Jurkat, Clone E6-1 (cell line): Measurements from ENCODE around the gene POP7.
A peak's percentile ranks its signal among the peaks of the same experiment; 100 is the strongest.
"Not testable (repeated sequence)": the region's sequence is repeated elsewhere in the genome, so short reads cannot be mapped to it uniquely, and the experiment has no call there.

Experiments
- DNase-seq: peaks from one replicate; pipeline ENCODE4 v3.0.0-alpha.2; 2011; ENCODE audit warnings: low read depth, low spot score
- H3K4me3 ChIP-seq: 2 replicates; pipeline ENCODE4 v1.5.1; 2011; ENCODE audit warnings: mild to moderate bottlenecking, low read length, control low read depth, moderate library complexity

The POP7 gene

DNA sequence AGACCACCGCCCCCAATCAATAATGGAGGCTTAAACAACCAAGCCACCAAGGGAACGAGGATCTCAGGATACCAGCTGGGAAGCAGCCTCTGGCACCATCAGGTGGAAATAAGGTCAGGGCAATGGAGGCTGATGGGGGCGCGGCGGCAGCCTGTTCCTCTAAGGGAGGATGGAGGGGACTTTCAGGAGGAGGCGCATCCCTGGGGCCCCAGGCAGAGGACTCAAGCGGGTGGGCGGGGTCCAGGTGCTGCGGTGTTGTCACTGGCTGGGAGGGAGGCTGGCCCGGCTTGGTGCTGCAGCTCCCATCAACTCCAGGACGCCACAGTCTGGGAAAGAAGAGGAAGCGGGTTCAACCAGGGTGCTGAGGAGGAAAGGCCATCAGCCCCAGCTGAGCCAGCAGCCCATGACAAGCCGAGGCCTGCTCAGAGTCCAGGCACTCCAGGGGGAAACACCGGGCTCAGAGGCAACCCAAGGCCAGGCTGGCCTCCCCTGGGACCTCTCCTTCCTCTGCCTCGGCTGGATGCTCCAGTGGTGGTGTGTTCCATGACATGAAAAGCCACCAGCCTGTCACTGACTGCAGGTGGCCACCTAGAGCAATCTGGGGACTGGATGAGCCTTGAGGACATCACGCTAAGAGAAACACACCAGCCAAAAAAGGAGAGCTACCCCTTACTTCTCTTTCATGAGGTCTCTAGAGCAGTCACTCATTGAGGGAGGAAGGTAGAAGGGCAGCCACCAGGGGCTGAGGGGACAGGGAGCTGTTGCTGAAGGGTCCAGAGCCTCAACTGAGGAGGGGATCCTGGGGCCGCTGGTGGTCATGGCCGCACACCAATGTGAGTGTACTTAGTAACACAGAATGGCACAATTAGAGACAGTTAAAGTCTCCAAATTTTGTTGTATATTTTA, 16.4 kb upstream of the POP7 start:
- no peak overlapping the region for H3K4me3 ChIP-seq
- DNase-seq, result no peak

DNA sequence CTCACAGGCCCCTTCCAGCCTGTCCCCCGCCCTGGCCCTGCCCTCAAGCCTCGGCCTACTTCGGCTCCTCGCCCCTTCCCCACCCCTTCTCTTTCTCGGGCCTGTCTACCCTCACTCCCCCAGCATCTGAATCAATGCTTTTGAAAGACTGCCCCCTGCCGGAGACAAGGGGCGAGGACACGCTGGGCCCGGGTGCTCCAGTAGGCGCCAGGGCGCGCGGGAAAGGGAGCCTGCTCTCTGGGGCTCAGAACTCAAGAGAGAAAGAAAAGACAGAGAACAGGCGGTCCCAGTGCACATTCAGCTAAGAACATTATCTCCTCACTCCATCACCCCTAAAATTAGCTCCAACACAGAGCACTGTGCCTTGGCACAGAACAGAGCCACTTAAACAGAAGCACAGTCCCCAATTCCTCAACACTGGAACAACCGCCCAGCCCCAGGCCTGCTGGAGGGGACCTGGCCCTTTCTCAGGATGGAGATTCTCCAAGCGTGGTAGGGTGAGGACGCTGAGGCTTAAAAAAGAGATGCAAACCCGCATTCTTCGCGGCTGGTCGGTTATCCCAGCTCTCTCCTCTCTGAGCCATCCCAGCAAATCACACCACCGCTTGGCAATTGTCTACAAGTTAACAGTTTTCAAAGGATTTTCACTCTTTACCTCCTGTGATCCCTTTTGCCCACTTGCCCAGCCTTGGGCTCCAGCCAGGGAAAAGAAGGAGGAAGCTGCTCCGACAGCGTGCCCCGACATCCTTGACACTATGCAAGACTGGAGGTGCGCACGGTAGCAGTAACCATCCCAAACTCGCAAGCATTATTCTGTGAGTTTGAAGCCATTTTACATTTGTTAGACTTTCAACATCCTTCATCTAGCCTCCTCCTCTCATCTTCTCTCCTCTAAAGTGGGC, 14.0 kb upstream of the POP7 start:
- peak; percentile 68 for DNase-seq
- peak overlapping the region; percentile 91 for H3K4me3 ChIP-seq

DNA sequence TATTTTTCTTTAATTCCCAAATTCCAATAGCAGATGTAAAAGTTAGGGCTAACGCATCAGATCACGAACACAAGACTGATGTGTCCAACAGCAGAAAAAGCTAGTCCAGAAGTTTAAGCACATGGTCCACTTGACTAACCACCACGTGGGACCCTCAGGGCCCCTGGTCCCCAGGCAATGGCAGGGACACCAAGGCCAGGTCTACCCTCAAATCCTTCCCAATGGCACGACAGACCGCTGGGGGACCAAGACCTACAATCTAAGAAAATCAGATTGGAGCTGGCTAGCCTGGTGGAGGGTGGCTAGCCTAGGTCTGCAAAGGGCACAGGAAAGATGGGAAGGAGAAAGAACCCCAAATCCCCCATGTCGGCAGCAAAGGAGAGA, 13.4 kb upstream of the POP7 start:
- no peak for DNase-seq

DNA sequence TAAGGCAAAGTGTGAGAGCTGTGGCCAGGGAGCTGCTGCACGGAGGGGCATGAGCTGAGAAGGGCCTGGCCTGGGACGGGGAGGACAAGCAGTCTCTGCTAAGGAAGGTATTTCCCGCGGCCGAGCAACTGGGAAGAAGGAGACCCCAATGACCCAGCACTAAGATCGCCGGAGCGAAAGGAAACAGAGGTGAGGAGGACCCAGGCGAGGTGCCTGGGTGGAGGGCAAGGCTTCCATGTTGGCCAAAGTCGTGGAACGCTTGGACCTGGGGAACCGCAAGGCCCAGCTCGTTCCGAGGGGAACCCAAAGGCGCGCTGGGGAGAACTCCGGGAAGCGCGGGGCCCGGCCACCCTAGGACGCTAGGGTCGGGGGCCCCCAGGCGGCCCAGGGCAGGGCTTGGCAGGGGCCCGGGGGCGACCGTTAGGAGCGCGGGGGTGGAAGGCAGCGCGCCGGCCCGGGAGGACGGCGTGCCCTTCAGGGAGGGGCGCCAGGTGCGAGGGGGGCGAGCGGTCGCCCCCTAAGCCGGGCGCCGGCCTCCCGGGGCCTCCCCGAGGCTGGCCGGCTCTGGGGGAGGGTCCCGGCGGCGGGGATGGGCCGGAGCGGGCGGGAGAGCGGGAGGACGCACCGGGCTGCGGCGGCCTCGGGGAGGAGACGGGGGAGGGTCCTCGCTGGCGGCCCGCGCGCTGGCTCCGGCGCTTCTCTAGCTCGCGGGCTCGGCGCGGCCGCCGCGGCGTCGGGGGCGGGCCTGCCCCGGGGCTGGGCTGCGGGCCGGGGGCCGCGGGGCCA, 12.4 kb upstream of the POP7 start:
- no peak for DNase-seq
- H3K4me3 ChIP-seq, result peak overlapping the region; percentile 91

More for the DNA sequence above, 13.4 kb upstream of the POP7 start:
- peak overlapping the region; percentile 91 for H3K4me3 ChIP-seq

DNA sequence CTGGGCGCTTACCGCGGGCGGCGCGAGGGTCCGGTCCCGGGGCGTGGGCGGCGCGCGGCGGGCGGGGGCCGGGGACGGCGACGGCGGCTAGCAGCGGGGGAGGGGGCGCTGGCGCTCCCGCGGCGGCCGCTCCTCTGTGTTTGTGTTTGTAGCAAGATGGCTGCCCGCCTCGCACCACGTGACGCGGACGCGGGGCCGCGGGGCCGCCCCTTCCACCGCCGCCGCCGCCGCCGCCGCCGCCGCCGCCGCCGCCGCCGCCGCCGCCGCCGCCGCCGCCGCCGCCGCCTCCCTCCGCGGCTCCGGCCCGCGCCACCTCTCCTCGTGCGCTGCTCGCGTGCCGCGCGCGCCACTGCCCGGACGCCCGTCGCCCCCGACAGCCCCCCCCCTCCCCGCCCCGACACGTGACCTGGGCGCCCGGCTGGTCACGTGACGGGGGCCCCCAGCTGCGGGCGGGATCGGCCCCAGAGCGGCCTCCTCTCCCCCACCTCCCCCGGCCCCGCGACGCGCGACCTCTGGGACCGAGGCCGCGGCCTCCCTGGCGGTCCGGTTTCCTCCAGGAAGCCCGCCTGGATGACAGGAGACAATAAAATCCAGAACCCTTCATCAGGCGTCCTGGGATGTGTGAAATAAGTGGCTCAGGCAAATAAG, 11.7 kb upstream of the POP7 start, which contains the start of gene GIGYF1:
Gene GIGYF1, minus strand, starts transcription at position 153 of the 648 bp plus-strand sequence. CDS start 6,012 bp downstream, outside the sequence.
- H3K4me3 ChIP-seq, result peak within 1 kb of the TSS; percentile 91
- no peak for DNase-seq

DNA sequence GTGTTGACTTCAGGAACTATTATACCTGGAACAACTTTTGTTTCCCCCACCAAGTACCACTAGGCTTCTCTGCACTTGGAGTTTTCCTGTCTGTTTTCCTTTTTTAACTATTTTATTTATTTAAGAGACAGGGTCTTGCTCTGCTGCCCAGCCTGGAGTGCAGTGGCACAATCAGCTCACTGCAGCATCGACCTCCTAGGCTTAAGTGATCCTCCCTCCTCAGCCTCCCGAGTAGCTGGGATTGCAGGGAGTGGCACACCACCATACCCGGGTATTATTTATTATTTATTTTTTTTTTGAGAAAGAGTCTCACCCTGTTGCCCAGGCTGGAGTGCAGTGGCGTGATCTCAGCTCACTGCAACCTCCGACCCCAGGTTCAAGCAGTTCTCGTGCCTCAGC, 9.8 kb upstream of the POP7 start:
- H3K4me3 ChIP-seq, result no peak overlapping the region

DNA sequence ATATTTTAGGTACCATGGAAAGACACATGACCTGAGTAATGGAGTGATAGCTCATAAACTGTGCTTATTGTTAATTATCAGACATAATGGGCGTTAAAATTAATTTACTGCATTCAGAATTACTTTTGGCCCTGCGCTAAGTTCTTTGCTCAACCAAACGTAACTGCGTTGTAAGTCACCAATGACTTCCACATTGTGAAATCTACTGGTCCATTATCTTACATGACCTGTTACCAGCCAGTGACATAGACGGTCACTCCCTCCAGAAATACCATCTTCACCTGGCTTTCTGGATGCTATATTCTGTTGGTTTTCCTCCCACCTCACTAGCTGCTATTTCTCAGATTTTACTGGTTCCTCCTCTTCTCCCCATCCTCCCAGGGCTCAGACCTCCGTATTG, 6.9 kb upstream of the POP7 start:
- H3K4me3 ChIP-seq, result no peak overlapping the region

More for the DNA sequence above, 9.8 kb upstream of the POP7 start:
- DNase-seq, result no peak

DNA sequence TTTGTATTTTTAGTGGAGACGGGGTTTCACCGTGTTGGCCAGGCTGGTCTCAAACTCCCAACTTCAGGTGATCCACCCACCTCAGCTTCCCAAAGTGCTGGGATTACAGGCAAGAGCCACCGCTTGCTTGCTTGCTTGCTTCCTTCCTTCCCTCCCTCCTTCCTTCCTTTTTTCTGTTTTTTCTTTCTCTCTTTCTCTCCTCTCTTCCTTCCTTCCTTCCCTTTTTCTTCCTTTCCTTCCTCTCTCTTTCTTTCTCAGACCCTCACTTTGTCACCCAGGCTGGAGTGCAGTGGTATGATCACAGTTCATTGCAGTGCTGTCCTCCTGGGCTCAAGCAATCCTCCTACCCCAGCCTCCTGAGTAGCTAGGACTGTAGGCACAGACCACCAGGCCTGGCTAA, 4.8 kb upstream of the POP7 start:
- not testable (repeated sequence) for H3K4me3 ChIP-seq, DNase-seq

More for the DNA sequence above, 6.9 kb upstream of the POP7 start:
- DNase-seq, result no peak

DNA sequence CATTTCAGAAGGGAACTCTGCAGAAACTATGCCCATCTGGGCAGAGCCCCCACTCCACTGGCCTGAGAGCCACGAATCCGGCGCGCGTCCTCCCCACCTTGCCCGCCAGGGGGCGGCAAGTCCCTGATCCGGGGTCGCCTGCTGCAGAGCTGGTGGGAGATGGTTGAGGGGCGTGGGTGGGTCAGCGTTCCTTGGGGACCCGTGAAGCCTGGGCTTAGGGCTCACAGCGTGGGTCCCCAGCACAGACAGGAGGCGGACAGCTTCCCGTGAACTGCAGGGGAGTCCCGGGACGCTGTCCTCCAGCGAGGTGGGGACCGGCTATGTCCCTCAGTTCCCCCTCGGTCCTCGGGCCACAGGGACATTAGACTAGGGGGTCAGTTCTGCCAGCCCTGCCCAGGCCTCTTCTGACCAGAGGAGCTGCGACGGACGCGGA, 585 bp upstream of the POP7 start:
- peak overlapping the region; percentile 95 for H3K4me3 ChIP-seq

DNA sequence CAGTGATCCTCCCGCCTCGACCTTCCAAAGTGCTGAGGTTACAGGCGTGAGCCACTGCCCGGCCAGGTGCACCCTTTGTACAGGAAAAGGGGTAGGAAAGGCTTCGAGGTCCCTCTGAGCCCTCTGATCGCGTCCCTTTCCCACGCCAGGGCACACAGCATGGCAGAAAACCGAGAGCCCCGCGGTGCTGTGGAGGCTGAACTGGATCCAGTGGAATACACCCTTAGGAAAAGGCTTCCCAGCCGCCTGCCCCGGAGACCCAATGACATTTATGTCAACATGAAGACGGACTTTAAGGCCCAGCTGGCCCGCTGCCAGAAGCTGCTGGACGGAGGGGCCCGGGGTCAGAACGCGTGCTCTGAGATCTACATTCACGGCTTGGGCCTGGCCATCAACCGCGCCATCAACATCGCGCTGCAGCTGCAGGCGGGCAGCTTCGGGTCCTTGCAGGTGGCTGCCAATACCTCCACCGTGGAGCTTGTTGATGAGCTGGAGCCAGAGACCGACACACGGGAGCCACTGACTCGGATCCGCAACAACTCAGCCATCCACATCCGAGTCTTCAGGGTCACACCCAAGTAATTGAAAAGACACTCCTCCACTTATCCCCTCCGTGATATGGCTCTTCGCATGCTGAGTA, 871 bp downstream of the POP7 start:
- peak overlapping the region; percentile 95 for H3K4me3 ChIP-seq
- DNase-seq, result no peak

More for the DNA sequence above, 585 bp upstream of the POP7 start:
- peak; percentile 44 for DNase-seq

DNA sequence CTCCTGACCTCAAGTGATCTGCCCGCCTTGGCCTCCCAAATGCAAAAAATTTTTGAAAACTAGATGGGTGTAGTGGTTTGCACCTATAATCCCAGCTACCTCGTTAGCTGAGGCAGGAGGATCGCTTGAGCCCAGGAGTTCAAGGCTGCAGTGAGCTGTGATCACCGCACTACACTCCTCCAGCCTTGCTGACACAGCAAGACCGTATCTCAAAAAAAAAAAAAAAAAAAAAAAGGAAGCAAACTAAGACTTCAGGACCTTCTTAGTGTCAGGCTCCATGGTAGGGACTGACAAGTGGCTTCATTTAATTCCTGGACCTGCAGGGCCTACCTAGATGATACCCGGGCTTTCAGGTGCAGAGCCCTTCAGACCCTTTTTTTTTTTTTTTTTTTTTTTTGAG, 2.5 kb downstream of the POP7 start:
- no peak for DNase-seq
- H3K4me3 ChIP-seq, result no peak overlapping the region

DNA sequence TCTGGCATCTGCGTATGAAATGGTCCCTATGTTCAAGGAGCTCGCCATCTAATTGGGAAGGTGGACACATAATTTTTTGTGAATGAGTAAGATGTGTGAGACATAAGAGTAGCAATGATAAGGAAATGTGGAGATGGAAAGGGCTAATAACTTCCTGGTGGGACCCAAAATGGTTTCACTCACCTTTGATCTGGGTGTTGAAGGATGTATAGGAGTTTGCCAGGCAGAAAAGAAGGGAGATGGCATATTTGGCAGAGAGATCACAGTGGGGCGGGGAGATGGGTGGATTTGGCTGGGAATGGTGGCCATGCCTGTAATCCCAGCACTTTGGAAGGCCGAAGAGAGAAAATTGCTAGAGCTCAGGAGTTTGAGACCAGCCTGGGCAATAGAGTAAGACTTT, 4.5 kb downstream of the POP7 start:
- DNase-seq, result no peak
- H3K4me3 ChIP-seq, result no peak overlapping the region

DNA sequence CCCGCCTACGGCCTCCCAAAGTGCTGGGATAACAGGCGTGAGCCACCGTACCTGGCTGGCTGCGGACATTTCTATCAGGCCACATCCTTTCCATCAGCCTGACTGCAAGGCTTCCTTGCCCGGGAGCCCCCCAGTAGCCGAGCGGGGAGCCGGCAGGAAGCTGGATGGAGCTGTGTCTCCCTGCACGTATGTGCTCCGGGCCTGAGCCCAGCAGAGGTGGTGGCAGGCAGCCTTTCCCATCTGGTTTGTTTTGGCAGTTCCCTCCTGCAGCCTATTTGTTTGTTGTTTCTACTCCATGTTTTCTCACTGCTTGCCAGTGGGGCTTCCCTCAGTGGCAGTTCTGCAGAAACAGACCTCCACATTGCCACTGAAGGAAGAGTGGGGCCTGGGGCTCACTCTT, 5.4 kb downstream of the POP7 start:
- H3K4me3 ChIP-seq, result no peak overlapping the region
- no peak for DNase-seq

DNA sequence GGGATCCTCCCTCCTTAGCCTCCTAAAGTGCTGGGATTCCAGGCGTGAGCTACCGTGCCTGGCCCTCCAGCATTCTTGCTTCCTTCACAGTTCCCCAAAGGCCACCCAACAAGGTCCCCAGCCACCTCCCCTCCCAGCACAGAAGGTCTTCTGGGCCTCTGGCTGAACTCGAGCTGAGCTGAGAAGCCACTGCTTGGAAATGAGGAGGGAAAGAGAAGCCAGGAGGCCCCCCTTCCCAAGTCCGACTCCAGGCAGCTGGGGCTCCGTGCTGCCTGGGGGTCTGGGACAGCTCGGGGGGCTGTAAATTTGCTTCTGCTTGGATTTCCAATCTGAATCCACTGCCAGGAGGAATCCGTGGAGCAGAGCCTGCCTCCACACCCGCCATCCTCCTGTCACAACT, 8.8 kb downstream of the POP7 start:
- DNase-seq, result no peak
- H3K4me3 ChIP-seq, result no peak overlapping the region

DNA sequence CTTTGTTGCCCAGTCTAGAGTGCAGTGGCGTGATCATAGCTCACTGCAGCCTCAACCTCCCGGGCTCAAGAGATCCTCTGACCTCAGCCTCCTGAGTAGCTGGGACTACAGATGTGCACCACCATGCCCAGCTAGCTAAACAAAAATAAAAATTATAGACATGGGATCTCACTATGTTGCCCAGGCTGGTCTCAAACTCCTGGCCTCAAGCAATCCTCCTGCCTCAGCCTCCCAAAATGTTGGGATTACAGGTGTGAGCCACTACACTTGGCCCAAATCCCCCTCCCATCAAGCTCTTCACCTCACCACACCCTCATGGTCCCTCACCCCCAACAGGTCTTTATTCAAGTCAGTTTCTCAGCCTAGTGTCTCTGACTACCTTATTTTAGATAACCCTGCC, 11.2 kb downstream of the POP7 start:
- not testable (repeated sequence) for DNase-seq, H3K4me3 ChIP-seq

DNA sequence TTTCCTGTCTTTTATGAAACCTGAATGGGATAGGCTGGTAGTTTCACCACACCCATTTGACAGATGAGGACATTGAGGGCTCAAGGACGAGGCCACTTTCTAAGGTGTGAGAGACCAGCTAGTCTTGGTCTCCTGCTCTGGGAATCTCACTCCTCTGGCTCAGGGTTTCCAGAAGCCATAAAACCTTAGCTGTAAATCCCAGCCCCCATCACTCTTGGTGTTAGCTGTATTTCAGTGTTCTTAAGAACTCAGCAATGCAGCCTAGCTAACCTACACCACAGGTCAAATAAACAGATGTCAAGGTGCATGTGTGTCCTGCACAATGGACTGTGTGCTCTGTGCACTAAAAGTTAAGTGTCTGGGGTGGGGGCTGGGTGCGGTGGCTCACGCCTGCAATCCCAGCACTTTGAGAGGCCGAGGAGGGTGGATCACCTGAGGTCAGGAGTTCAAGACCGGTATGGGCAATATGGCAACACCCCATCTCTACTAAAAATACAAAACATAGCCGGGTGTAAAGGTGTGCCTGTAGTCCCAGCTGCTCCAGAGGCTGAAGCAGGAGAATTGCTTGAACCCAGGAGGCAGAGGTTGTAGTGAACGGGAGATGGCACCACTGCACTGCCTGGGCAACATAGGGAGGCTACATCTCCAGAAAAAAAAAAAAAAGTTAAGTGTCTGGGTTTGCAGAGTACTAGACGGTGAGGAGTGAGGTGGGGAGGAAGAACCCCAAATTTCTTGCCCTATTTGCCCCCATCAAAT, 13.8 kb downstream of the POP7 start:
- no peak overlapping the region for H3K4me3 ChIP-seq
- DNase-seq, result no peak

DNA sequence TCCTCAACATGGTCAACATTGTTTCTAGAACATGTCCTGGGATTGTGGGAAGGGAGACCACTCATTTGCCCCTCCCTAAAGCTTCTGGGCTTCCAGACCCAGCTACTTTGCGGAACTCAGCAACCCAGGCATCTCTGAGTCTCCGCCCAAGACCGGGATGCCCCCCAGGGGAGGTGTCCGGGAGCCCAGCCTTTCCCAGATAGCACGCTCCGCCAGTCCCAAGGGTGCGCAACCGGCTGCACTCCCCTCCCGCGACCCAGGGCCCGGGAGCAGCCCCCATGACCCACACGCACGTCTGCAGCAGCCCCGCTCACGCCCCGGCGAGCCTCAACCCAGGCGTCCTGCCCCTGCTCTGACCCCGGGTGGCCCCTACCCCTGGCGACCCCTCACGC, 14.4 kb downstream of the POP7 start, which contains the start of gene EPO:
Gene EPO, plus strand, starts transcription at position 190 of the 392 bp plus-strand sequence. CDS start 513 bp downstream, outside the sequence.
- no peak for DNase-seq
- no peak within 1 kb of the TSS for H3K4me3 ChIP-seq
